ENCODE results near the gene DCXR. TPM values are rescaled to one million over a fixed set of nuclear protein-coding genes. Genes with fewer than 3 reads are reported as not detected.

Gene DCXR
- total RNA-seq, 4 donors from 2014 or later = 49.4 to 117 (median 71.3) TPM

- Histone ChIP-seq H3K27me3 (no peaks in the 10 kb centered on the region), H3K4me3 (no peak overlapping the region), H3K36me3 (peaks cover 0 to 26% (median 6%) of the 10 kb centered on the region in 4 donors), H3K27ac (no peak overlapping the region), H3K9me3 (no peaks in the 10 kb centered on the region), H3K4me1 (peaks cover 0 to 13% (median 2%) of the 10 kb centered on the region in 4 donors)
- intact Hi-C loops (cut with DNase I; ENCODE audit: low total_unique reads) (no loop called here), in situ Hi-C loops (cut with MboI; ENCODE audit: low pct_ligation_motif_present in 1 of 4, low pct_unique_long_range_greater_than_20kb in 1 of 4, low sequenced_read_pairs in 3 of 4) (no loop called here)
- WGBS, 2 donors (ENCODE audit: low coverage in 1 of 2) = 73 to 77% methylated on average over 4 to 21 of the region's 21 CpGs
- DNase-seq = no peak
- no peak for TF ChIP-seq POLR2AphosphoS5 (IDR thresholded peaks at IDR 0.05)
- no peak for TF ChIP-seq POLR2A (IDR thresholded peaks at IDR 0.05)
- TF ChIP-seq, protein P1, sequence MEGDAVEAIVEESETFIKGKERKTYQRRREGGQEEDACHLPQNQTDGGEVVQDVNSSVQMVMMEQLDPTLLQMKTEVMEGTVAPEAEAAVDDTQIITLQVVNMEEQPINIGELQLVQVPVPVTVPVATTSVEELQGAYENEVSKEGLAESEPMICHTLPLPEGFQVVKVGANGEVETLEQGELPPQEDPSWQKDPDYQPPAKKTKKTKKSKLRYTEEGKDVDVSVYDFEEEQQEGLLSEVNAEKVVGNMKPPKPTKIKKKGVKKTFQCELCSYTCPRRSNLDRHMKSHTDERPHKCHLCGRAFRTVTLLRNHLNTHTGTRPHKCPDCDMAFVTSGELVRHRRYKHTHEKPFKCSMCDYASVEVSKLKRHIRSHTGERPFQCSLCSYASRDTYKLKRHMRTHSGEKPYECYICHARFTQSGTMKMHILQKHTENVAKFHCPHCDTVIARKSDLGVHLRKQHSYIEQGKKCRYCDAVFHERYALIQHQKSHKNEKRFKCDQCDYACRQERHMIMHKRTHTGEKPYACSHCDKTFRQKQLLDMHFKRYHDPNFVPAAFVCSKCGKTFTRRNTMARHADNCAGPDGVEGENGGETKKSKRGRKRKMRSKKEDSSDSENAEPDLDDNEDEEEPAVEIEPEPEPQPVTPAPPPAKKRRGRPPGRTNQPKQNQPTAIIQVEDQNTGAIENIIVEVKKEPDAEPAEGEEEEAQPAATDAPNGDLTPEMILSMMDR (IDR thresholded peaks at IDR 0.05) = no peak
- TF ChIP-seq EP300 (IDR thresholded peaks at IDR 0.05; ENCODE audit: low read depth) = no peak
Measured at GRCh38 chr17:82076785-82077591, 39.5 kb upstream of the DCXR start.

- Histone ChIP-seq H3K27ac (no peak overlapping the region), H3K27me3 (no peaks in the 10 kb centered on the region), H3K4me3 (no peak overlapping the region), H3K9me3 (no peaks in the 10 kb centered on the region), H3K4me1 (peaks cover 0 to 14% (median 2%) of the 10 kb centered on the region in 4 donors), H3K36me3 (peaks cover 0 to 21% (median 3%) of the 10 kb centered on the region in 4 donors)
- in situ Hi-C loops (cut with MboI; ENCODE audit: low pct_ligation_motif_present in 1 of 4, low pct_unique_long_range_greater_than_20kb in 1 of 4, low sequenced_read_pairs in 3 of 4) (no loop called here), intact Hi-C loops (cut with DNase I; ENCODE audit: low total_unique reads) (no loop called here)
- 75 to 83% methylated on average over 6 to 25 of the region's 25 CpGs for WGBS, 2 donors (ENCODE audit: low coverage in 1 of 2)
- DNase-seq = no peak
- TF ChIP-seq POLR2A (IDR thresholded peaks at IDR 0.05) = no peak
- no peak for TF ChIP-seq POLR2AphosphoS5 (IDR thresholded peaks at IDR 0.05)
- TF ChIP-seq EP300 (IDR thresholded peaks at IDR 0.05; ENCODE audit: low read depth) = no peak
- TF ChIP-seq, protein P1 (IDR thresholded peaks at IDR 0.05) = no peak
Measured at GRCh38 chr17:82076018-82076784, 38.7 kb upstream of the DCXR start.

GRCh38 chr17:82073446-82073845, 35.9 kb upstream of the DCXR start:
- Histone ChIP-seq H3K36me3 (no peaks in the 10 kb centered on the region), H3K4me3 (no peak overlapping the region), H3K27ac (peak overlapping the region; percentile 58 to 83 (median 73)), H3K4me1 (peaks cover 0 to 14% (median 2%) of the 10 kb centered on the region in 4 donors), H3K27me3 (no peaks in the 10 kb centered on the region), H3K9me3 (no peaks in the 10 kb centered on the region)
- 78 to 88% methylated on average over 4 to 9 of the region's 9 CpGs for WGBS, 2 donors (ENCODE audit: low coverage in 1 of 2)
- intact Hi-C loops (cut with DNase I; ENCODE audit: low total_unique reads) (loop anchor here (5.0 kb wide), 1 partner anchor 254 kb away; no protein-coding TSS in a partner anchor), in situ Hi-C loops (cut with MboI; ENCODE audit: low pct_ligation_motif_present in 1 of 4, low pct_unique_long_range_greater_than_20kb in 1 of 4, low sequenced_read_pairs in 3 of 4) (no loop called here)
- DNase-seq = no peak
- TF ChIP-seq POLR2A (IDR thresholded peaks at IDR 0.05) (no peak), POLR2AphosphoS5 (IDR thresholded peaks at IDR 0.05) (no peak), EP300 (IDR thresholded peaks at IDR 0.05; ENCODE audit: low read depth) (no peak)
- TF ChIP-seq, protein P1 (IDR thresholded peaks at IDR 0.05) = no peak

GRCh38 chr17:82072827-82073226, 35.3 kb upstream of the DCXR start:
- Histone ChIP-seq H3K4me3 (no peak overlapping the region), H3K27ac (peak overlapping the region; percentile 65 to 83 (median 74)), H3K4me1 (peaks cover 0 to 14% (median 2%) of the 10 kb centered on the region in 4 donors), H3K36me3 (no peaks in the 10 kb centered on the region), H3K9me3 (no peaks in the 10 kb centered on the region), H3K27me3 (no peaks in the 10 kb centered on the region)
- TF ChIP-seq EP300 (IDR thresholded peaks at IDR 0.05; ENCODE audit: low read depth) (peak; percentile 25), POLR2A (IDR thresholded peaks at IDR 0.05) (peak; percentile 32), POLR2AphosphoS5 (IDR thresholded peaks at IDR 0.05) (peak in 1 of 3 donors; percentile 32)
- TF ChIP-seq, protein P1 (IDR thresholded peaks at IDR 0.05) = no peak
- intact Hi-C loops (cut with DNase I; ENCODE audit: low total_unique reads) = loop anchor here (5.0 kb wide), 1 partner anchor 254 kb away; no protein-coding TSS in a partner anchor
- WGBS, 2 donors (ENCODE audit: low coverage in 1 of 2) = 58 to 59% methylated on average over 4 to 6 of the region's 6 CpGs
- DNase-seq = peak; percentile 54
- in situ Hi-C loops (cut with MboI; ENCODE audit: low pct_ligation_motif_present in 1 of 4, low pct_unique_long_range_greater_than_20kb in 1 of 4, low sequenced_read_pairs in 3 of 4) = no loop called here

All from transverse colon (tissue), 4 donors.